Measurements from ENCODE around the gene STK32C.

STK32C gene

GRCh38 chr10:132328738-132329137 lies 21.0 kb upstream of the STK32C start:
- TF ChIP-seq CTCF (conservative IDR thresholded peaks at IDR 0.05; ENCODE audit: control insufficient read depth, insufficient read depth, low read depth, low read length): no peak
- DNase-seq (ENCODE audit: low read depth): peak; percentile 57
- H3K4me3 ChIP-seq (ENCODE audit: control insufficient read depth, low read depth, low read length): no peak overlapping the region

GRCh38 chr10:132328106-132328505 lies 20.4 kb upstream of the STK32C start:
- no peak overlapping the region for H3K4me3 ChIP-seq (ENCODE audit: control insufficient read depth, low read depth, low read length)
- no peak for TF ChIP-seq CTCF (conservative IDR thresholded peaks at IDR 0.05; ENCODE audit: control insufficient read depth, insufficient read depth, low read depth, low read length)
- DNase-seq (ENCODE audit: low read depth): no peak

GRCh38 chr10:132326925-132327324 lies 19.2 kb upstream of the STK32C start:
- H3K4me3 ChIP-seq (ENCODE audit: control insufficient read depth, low read depth, low read length): no peak overlapping the region
- TF ChIP-seq CTCF (conservative IDR thresholded peaks at IDR 0.05; ENCODE audit: control insufficient read depth, insufficient read depth, low read depth, low read length): no peak
- no peak for DNase-seq (ENCODE audit: low read depth)

- TF ChIP-seq CTCF (conservative IDR thresholded peaks at IDR 0.05; ENCODE audit: control insufficient read depth, insufficient read depth, low read depth, low read length): no peak
- no peak for DNase-seq (ENCODE audit: low read depth)
- H3K4me3 ChIP-seq (ENCODE audit: control insufficient read depth, low read depth, low read length): no peak overlapping the region
These were observed 18.7 kb upstream of the STK32C start for GRCh38 chr10:132326344-132326889.

- TF ChIP-seq CTCF (conservative IDR thresholded peaks at IDR 0.05; ENCODE audit: control insufficient read depth, insufficient read depth, low read depth, low read length): no peak
- no peak for DNase-seq (ENCODE audit: low read depth)
- no peak overlapping the region for H3K4me3 ChIP-seq (ENCODE audit: control insufficient read depth, low read depth, low read length)
These were observed 16.4 kb upstream of the STK32C start for GRCh38 chr10:132324186-132324585.

GRCh38 chr10:132322586-132323048 lies 14.9 kb upstream of the STK32C start:
- no peak overlapping the region for H3K4me3 ChIP-seq (ENCODE audit: control insufficient read depth, low read depth, low read length)
- peak; percentile 69 for DNase-seq (ENCODE audit: low read depth)
- TF ChIP-seq CTCF (conservative IDR thresholded peaks at IDR 0.05; ENCODE audit: control insufficient read depth, insufficient read depth, low read depth, low read length): peak; percentile 30

- DNase-seq (ENCODE audit: low read depth): no peak
- no peak for TF ChIP-seq CTCF (conservative IDR thresholded peaks at IDR 0.05; ENCODE audit: control insufficient read depth, insufficient read depth, low read depth, low read length)
- no peak overlapping the region for H3K4me3 ChIP-seq (ENCODE audit: control insufficient read depth, low read depth, low read length)
These were observed 14.0 kb upstream of the STK32C start for GRCh38 chr10:132321726-132322125.

Measured in fibroblast of mammary gland (primary cell).